HG03060 (cell line): Measurements from ENCODE around the gene MRPL50.

ENCODE experiments used
- ATAC-seq: cut with Tn5 transposase; IDR thresholded peaks from one replicate; pipeline ENCODE4 v1.9.1; 2021; ENCODE audit warnings: low read depth, moderate number of reproducible peaks; ENCODE audit not compliant: unreplicated experiment

The MRPL50 gene

DNA sequence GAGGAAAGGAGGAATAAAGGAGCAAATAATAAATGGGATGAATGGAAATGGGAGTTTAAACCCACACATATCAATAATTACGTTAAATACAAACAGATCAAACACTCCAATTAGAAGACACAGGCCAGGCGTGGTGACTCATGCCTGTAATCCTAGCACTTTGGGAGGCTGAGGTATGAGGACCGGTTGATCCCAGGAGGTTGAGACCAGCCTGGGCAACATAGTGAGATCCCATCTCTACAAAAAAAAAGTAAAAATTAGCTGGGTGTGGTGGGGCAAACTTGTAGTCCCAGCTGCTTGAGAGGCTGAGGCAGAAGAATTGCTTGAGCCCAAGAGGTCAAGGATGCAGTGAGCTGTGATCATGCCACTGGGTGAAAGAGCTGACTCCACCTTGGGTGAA is 17.3 kb downstream of the MRPL50 start:
- no peak for ATAC-seq

DNA sequence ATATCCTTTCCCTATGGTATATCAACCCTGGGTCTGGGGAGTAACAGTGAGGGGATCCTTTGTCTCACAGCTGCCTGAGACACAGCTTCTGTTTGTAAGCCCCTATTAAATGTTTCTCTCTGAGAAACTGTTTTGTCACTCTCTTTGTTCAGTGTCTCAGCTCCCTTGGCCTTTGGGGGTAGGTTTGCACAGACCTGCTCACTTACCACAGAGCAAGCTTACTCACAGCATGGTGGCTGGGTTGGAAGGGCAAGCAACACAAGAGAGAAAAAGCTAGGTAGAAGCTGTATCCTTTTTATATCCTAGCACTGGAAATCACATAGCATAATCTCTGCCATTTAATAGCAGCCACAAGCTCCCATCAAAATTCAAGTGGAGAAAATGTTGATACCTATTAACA is 18.1 kb downstream of the MRPL50 start:
- ATAC-seq: no peak

GRCh38 chr9:101376111-101376848 is 22.1 kb downstream of the MRPL50 start:
- ATAC-seq: no peak

DNA sequence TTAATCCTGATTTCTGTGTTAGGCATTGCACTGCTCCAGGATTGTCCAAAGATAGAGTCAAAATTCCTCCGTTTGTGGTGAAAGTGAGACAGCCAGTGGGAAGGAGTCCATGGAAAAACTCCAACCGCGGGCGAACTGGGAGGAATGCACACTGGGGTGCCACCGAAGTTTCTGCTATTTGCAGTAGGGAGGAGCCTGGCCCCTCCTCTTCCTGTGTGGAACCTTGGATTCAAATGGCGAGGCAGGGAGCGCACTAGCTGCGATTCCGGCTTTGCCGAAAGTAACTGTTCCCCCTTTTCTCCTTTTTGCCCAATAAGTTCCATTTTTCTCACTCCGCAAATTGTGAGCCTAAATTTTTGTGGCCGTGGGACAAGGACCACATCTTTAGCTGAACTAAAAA is 22.9 kb downstream of the MRPL50 start:
- ATAC-seq: no peak

GRCh38 chr9:101372327-101373118 is 25.9 kb downstream of the MRPL50 start:
- no peak for ATAC-seq

- no peak for ATAC-seq
Observed at GRCh38 chr9:101371813-101372212, 26.6 kb downstream of the MRPL50 start.

GRCh38 chr9:101369884-101370531 is 28.4 kb downstream of the MRPL50 start:
- no peak for ATAC-seq

DNA sequence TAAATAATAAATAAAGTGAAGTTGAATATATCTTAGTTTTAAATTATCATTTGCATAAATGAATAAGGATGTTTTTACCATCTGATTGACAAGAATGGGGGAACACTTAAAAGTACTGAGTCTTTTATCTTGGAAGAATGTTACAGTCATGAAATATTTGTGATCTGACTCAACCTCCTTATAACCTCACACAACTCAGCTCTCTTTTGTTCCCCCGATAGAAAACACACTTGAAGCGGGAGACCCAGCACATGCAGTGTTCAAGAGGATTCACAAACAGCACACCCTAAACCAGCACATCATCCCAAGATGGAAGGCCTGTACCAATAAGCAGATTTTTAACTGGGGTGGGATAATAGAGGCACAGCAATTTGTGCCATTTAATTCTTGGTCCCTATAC is 29.1 kb downstream of the MRPL50 start:
- no peak for ATAC-seq

DNA sequence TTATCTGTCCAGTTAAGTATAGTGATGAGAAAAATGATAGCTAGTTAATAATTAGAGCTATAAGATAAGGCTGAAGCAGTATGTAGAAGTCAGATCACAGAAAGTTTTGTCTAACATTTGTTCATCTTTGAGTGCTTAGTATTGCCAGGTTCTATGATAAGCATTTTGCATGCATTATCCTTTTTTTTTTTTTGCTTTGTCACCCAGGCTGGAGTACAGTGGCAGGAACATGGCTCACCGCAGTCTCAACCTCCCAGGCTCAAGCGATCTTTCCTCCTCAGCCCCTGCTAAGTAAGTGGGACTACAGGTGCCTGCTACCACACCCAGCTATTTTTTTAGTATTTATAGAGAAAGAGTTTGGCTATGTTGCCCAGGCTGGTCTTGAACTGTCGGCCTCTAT is 31.1 kb downstream of the MRPL50 start:
- no peak for ATAC-seq

- no peak for ATAC-seq
Observed at GRCh38 chr9:101366038-101366756, 32.2 kb downstream of the MRPL50 start.

GRCh38 chr9:101365181-101365580 is 33.2 kb downstream of the MRPL50 start:
- no peak for ATAC-seq

DNA sequence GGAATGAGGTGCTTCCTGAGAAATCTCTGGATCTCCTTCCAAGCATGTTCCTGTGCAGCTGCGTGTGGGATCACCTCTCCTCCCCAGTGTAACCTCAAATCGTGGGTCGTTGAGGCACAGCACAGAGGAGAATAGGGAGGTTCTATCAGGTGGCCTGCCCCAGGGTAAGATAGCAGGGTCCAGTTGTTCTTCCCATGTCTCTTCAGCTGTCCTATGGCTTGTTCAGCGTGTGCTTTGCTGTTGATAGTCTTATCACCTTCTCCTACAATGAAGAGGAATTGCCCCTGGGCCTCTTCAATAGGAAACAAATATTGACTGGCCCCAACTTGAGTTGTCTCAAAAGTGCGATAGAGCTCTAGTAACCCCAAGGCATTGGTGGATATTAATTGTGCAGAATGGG is 36.0 kb downstream of the MRPL50 start:
- no peak for ATAC-seq

GRCh38 chr9:101360647-101361046 is 37.8 kb downstream of the MRPL50 start:
- ATAC-seq: no peak

DNA sequence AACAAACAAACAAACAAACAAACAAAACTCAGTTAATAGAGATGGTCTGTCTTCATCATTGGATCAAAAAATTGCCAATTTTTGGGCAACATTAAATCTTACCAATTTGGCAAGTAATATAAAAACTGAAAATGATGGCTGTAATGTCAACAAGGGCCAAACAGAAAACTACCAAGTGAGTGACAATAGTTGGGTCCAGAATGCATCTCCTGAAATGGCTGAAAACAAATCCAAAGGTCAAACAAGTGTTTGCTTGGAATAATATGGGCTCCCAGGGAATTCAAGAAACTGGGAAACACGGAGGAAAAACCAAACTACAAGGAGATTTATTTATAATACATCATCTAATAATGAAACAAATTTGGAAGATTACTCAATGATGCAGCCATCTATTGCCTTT is 38.7 kb downstream of the MRPL50 start:
- ATAC-seq: no peak

- no peak for ATAC-seq
Observed at GRCh38 chr9:101356619-101357018, 41.8 kb downstream of the MRPL50 start.

GRCh38 chr9:101354765-101355708 is 43.4 kb downstream of the MRPL50 start:
- no peak for ATAC-seq

DNA sequence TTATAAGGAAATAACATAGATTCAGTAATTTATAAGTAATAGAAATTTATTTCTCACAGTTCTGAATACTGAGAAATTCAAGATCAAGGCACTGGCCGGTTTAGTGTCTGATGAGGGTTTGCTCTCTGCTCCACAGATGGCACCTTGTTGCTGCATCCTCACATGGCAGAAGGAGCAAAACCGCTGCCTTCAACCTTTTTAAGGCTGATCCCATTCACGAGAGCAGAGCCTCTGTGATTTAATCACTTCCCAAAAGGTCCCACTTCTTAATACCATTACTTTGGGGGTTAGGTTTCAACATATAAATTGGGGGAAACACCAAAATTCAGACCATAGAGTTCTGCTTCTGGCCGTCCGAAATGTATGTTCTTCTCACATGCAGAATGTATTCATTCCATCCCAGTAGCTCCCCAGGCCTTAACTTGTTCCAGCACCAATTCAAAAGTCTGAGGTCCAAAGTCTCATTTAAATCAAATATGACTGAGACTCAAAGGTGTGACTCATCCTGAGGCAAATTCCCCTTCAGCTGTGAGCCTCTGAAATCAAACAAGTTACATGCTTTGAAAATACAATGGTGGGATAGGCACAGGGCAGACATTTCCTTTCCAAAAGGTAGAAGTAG is 44.2 kb downstream of the MRPL50 start:
- ATAC-seq: no peak

GRCh38 chr9:101353683-101354082 is 44.7 kb downstream of the MRPL50 start:
- no peak for ATAC-seq

- ATAC-seq: no peak
Observed at GRCh38 chr9:101352892-101353463, 45.4 kb downstream of the MRPL50 start.
